Stimulated activated naive CD4-positive, alpha-beta T cell (primary cell): ENCODE measurements around the gene MED12.

Experiments
- DNase-seq, 6 experiments: peaks; one replicate each; lab custom pipeline; 2025; lab: John Stamatoyannopoulos, UW

MED12 gene

GRCh38 chrX:71107245-71107644 is 11.2 kb upstream of the MED12 start:
- no peak for DNase-seq

GRCh38 chrX:71107762-71108360 is 10.5 kb upstream of the MED12 start:
- DNase-seq = peak in 4 of 6 experiments; percentile 22 to 47 (median 35)

- DNase-seq = peak in 2 of 6 experiments; percentile 11 to 29
These were observed 9.3 kb upstream of the MED12 start for GRCh38 chrX:71109051-71109450.

- DNase-seq = peak; percentile 48 to 89 (median 84)
These were observed 7.1 kb upstream of the MED12 start, which contains the start of gene IL2RG for GRCh38 chrX:71111141-71111843. Gene IL2RG, minus strand, starts transcription at chrX:71111577. Its CDS starts 38 bp downstream, at chrX:71111539.

DNA sequence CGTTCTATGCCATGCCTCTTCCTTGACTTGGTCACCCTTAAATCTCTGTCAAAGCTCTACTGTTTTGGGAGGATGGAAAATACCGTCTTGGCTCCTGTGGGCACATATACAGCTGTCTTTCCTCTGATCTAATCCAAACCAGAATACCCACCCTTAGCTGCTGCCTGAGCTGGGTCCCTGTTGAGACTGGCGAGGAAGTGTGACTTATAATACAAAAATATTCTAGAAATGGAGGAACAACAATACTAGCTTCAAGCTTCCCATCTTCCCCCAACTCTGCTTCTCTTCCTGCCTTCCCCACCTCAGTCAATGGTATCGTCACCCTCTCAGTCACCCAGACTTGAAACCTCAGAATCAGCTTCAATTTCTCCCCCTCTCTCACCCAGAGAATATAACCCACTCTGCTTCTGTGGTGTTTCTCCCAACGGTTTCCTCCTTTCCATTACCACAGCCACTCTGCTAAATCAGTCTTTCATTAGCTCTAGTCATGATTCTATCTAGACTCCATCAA is 6.4 kb upstream of the MED12 start:
- DNase-seq = peak in 4 of 6 experiments; percentile 27 to 73 (median 37)

DNA sequence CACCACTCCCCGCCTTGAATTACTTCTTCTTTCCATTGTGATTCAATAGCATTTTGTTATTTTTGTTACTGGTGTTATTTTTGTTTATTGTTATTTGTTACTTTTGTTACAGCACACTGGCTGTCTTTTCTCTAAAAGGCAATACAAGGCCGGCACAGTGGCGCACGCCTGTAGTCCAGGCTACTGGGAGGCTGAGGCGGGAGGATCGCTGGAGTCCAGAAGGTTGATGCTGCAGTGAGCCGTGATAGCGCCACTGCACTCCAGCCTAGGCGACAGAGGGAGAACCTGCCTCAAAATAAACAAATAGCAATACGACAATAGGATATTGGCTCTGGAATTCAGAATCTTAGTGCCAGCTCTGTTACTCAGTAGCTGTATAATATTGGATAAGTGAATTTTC is 1.0 kb upstream of the MED12 start:
- DNase-seq = no peak

DNA sequence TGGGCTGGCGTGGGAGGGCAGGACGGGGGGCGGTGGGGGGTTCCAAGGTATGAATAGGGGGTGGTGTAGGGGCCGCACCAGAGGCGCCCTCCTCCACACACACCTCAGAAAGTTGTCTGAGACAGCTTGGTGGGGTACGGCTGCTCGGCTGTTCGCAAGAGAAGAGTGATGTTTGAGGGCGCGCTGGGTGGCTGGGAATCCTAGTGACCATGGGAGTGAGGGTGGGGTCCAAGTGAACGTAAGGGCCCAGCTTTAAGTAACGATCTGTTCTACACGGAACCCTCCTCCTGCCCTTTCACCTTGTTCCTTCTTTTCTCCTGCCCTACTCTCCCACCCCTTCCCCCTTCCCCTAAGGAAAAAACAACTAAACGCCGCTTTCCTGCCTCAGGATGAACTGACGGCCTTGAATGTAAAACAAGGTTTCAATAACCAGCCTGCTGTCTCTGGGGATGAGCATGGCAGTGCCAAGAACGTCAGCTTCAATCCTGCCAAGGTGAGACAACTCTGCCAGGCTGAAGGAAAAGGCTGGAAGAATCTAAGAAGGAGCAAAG is 664 bp downstream of the MED12 start:
- DNase-seq = no peak

- no peak for DNase-seq
These were observed 9.9 kb downstream of the MED12 start for GRCh38 chrX:71128166-71128833.

DNA sequence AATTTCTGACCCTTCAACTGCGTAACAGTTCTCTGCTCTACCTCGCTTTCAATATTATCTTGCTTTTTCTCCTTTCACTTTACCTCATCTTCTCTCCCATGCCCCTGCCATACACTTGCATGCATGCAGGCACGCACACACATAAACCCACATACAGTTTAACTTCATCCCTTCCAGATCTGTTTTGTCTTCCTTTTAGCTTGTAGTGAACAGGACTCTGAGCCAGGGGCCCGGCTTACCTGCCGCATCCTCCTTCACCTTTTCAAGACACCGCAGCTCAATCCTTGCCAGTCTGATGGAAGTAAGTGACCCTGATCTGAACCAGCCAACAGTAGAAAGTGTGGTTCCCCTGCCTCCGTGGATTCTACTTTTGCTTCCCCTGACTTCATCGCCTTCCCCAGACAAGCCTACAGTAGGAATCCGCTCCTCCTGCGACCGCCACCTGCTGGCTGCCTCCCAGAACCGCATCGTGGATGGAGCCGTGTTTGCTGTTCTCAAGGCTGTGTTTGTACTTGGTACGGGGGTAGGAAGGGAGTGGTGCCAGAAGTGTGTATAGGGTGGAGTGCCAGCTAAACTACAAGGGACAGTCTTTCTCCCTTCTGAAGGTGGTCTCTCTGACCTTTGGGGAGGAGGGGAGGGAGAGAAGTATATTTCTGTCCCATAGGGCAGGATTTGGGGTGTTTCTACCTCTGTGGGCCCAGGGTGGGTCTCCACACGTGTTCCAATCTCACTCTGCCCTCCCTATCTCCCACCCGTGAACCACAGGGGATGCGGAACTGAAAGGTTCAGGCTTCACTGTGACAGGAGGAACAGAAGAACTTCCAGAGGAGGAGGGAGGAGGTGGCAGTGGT is 10.7 kb downstream of the MED12 start:
- DNase-seq = peak; percentile 57 to 82 (median 68)

- no peak for DNase-seq
These were observed 13.1 kb downstream of the MED12 start for GRCh38 chrX:71131510-71131909.

DNA sequence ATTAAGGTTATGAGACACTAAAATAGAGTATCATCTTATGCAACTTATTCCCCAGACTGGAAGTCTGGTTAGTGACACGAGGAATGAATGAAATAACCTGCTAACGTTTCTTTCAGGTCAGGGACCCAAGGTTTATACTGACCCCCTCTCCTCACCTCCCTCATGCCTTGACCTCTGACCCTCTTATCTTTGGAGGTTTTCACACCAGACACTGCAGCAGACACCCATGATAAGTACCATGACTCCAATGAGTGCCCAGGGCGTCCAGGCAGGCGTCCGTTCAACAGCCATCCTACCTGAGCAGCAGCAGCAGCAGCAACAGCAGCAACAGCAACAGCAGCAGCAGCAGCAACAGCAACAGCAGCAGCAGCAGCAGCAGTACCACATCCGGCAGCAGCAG is 22.0 kb downstream of the MED12 start:
- no peak for DNase-seq

- no peak for DNase-seq
These were observed 25.1 kb downstream of the MED12 start for GRCh38 chrX:71143508-71143907.

DNA sequence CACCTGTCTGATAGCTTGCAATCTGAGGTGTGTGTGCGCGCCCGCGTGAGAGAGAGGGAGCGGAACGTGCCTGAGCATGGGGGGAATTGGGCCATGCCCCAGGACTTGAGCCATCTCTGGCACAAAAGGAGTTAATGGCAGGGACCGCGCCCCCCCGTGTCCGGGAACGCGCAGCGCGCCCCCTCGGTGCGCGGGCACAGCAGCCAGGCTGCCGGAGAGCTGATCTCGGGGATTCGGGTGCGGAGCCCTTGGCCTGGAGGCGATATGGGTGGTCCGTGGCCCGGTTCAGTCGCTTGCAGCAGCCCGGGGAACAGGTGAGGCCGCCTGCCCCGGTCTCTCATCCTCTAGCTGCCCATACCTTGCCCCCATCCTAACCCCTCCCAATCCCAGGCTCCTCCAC is 26.3 kb downstream of the MED12 start, which contains the start of gene NLGN3:
TSS of gene NLGN3 (plus strand) at position 191 of the 400 bp plus-strand sequence. CDS start 2,909 bp downstream, outside the sequence.
- DNase-seq = no peak

- no peak for DNase-seq
These were observed 29.3 kb downstream of the MED12 start for GRCh38 chrX:71147496-71148277.

- DNase-seq = no peak
These were observed 29.9 kb downstream of the MED12 start for GRCh38 chrX:71148278-71148663.

DNA sequence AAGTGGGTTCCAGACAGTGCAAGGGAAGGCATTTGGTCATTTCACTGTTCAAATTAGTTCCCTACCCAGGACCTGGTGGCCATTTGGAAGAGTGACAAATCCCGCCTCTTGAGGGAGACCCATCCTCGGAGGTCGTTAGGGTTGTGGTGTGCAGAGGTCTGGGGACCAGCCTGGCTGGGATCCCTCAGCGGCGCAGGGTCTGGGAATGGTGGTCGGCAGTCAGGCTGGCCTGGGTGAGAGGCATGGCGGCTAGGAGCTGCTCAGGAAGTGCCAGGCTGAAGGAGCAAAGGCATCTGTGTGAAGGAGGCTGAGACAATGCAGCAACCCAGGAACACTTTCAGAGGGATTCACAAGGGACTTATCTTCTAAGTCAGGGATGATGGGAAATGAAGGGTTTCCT is 33.0 kb downstream of the MED12 start:
- no peak for DNase-seq

DNA sequence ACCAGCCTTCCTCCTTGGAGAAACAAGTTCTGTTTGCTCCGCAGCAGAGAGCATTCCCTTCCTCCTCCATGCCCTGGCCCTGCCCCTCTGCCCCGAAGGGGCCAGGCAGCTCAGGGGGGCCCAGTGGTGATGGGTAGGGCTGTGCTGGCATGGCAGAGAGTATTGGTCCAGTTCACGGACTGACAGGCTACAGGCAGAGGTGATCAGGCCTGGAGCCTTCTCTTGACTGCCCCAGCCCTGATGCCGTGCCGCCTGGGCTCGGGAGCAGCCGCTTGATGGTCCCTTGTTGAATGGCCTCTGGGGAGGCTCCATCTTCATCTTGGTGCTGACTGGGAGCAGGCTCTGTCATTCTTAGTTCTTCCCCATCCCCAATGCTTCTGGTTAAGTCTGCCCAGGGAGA is 35.8 kb downstream of the MED12 start:
- DNase-seq = no peak

DNA sequence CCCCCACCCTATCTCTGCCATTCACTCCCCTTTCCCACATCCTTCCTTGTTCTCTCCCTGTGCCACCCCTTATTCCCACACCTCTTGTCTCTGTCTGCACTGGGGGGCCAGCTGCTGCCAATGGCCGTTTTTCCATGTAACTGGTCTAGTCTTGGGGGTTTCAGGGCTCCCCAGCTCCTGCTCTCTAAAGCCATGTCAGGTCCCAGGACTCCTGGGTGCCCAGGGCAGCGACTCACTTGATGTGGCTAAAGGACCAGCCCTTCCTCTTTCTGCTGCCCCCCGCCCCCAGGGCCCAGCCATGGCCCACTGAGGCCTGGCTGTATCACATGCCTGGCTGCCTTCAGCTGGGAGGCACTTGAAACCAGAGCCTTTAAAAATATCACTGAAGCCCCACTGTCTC is 36.2 kb downstream of the MED12 start:
- DNase-seq = no peak

- DNase-seq = no peak
These were observed 40.2 kb downstream of the MED12 start for GRCh38 chrX:71158603-71159002.

- peak in 3 of 6 experiments; percentile 21 to 43 (median 38) for DNase-seq
These were observed 40.9 kb downstream of the MED12 start for GRCh38 chrX:71159335-71159734.

GRCh38 chrX:71160475-71160874 is 42.1 kb downstream of the MED12 start:
- no peak for DNase-seq
